Sigmoid colon (tissue), 7 donors: ENCODE measurements around the gene STX1B. TPM values are rescaled to one million over a fixed set of nuclear protein-coding genes. Genes with fewer than 3 reads are reported as not detected.

Experiments used
- DNase-seq: peaks from one replicate; pipeline ENCODE4 v3.0.0-alpha.2; 2019
- H3K27ac ChIP-seq, 4 donors: fragments of 200-600 bp; sonication (generic); one replicate each; pipeline ENCODE4 v1.5.1; 2016 to 2019; ENCODE audit warnings: mild to moderate bottlenecking in 1 of 4
- H3K27me3 ChIP-seq, 3 donors: fragments of 200-600 bp; sonication (generic); one replicate each; pipeline ENCODE4 v1.5.1; 2019; ENCODE audit warnings: mild to moderate bottlenecking in 1 of 3
- H3K36me3 ChIP-seq, 4 donors: fragments of 200-600 bp; sonication (generic); one replicate each; pipeline ENCODE4 v1.5.1; 2016 to 2019
- H3K4me1 ChIP-seq, 4 donors: fragments of 200-600 bp; sonication (generic); one replicate each; pipeline ENCODE4 v1.5.1; 2017 to 2019
- H3K4me3 ChIP-seq, 4 donors: fragments of 200-600 bp; sonication (generic); one replicate each; pipeline ENCODE4 v1.5.1; 2017 to 2019; ENCODE audit warnings: mild to moderate bottlenecking in 2 of 4, moderate library complexity in 1 of 4
- H3K9me3 ChIP-seq, 4 donors: fragments of 200-600 bp in 3 of 4; sonication (generic) in 3 of 4; one replicate each; pipeline versions ENCODE4 v1.5.1 to v1.6.1; 2013 to 2019
- EP300 ChIP-seq, 4 donors: sonication (generic); formaldehyde crosslinking; IDR thresholded peaks; one replicate each; pipeline ENCODE4 v1.6.1; 2017; ENCODE audit warnings: antibody characterized with exemption in 4 of 4
- POLR2A ChIP-seq, 2 donors: fragments of 450-650 bp; IDR thresholded peaks; one replicate each; pipeline ENCODE4 v1.6.1; 2016; ENCODE audit warnings: antibody characterized with exemption in 2 of 2, mild to moderate bottlenecking in 2 of 2, moderate library complexity in 2 of 2
- POLR2AphosphoS5 ChIP-seq, 4 donors: sonication (generic); formaldehyde crosslinking; IDR thresholded peaks; one replicate each; pipeline ENCODE4 v1.6.1; 2017; ENCODE audit warnings: antibody characterized with exemption in 4 of 4
- WGBS, 2 donors: extraction: QIAGEN DNeasy Blood & Tissue Kit; methylation state at CpG; one replicate each; pipeline ENCODE4 v1.1.7; 2013; 5-methylcytosine and 5-hydroxymethylcytosine counted together
- intact Hi-C: fragments of 100-400 bp; cut with DNase I; formaldehyde crosslinking; loops from one replicate; pipeline ENCODE4 v1.15.1; 2023
- polyA plus RNA-seq, 3 donors: library from polyadenylated mRNA; stranded (reverse); fragments of 200-250 nt; gene quantifications; one replicate each; pipeline ENCODE4 v1.2.3, GENCODE V29; 2013
- total RNA-seq, 4 donors: library from RNA; depleted of rRNA; stranded (reverse); fragments of >200 nt; gene quantifications; one replicate each; pipeline ENCODE4 v1.1.0, GENCODE V29; 2016
- TF ChIP-seq, protein P1 (sequence below), 4 experiments: fragments of 450-650 bp in 3 of 4; fragments of 200-600 bp in 1 of 4; IDR thresholded peaks; one replicate each; pipeline ENCODE4 v1.5.1; 2016 to 2019; ENCODE audit warnings: antibody characterized with exemption in 4 of 4, mild to moderate bottlenecking in 3 of 4, moderate library complexity in 2 of 4
- donor health status: healthy with polysubstance abuse.
- donor health status: Bipolar disorder and iron deficiency.
- donor health status: healthy.

Gene STX1B
- 1 to 10 TPM in 2 of 4 donors, under 1 TPM in 2; 0.71 to 4.4 (median 2.3) TPM for total RNA-seq
- polyA plus RNA-seq = 1 to 10 TPM in 1 of 3 donors, under 1 TPM in 1, not detected in 1; 0.60 to 1.2 TPM

DNA sequence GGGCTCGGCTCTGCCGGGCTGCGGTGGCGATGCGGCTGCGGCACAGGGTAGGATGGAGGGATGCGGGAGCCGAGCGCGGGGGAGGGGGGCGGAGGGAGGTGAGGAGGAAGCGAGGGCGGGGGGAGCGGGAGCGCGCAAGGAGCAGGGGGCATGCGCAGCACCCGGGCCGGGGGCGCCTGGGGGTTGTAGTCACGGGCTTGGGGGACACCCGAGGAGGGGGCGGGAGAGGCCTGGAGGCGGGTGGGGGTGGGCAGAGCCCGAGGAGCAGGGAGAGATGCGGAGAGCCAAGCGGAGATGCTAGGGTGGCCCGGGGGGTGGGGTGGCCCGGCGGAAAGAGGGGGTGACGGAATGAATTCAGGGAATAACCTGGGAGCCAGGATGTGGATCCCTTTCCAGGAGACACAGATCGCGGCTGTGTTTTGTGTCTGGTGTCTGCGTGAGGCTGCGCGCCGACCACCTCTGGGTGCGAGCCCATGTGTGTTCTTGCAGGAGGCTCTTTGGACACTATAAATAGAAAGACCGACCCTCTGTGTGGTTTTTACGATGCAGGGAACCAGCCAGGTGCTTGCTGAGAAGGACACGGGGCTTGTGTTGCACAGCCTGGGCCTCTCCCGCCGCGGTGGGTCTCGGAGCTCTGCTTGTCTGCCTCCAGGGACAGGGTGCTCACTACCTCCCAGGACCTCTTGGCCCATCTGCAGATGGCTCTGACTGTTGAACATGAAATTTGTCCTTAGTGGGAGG lies at the start of gene STX1B:
Gene STX1B (minus strand): TSS at position 54 of the 741 bp plus-strand sequence. CDS start 242 bp downstream, outside the sequence.
- H3K9me3 ChIP-seq = no peaks in the 10 kb centered on the region
- peak within 1 kb of the TSS in 3 of 4 donors; percentile 18 to 32 (median 27) for H3K4me3 ChIP-seq
- intact Hi-C loops = no loop called here
- H3K27ac ChIP-seq = no peak within 1 kb of the TSS
- peaks cover 0 to 5% (median 2%) of the 10 kb centered on the region in 4 donors for H3K4me1 ChIP-seq
- no peak for DNase-seq
- TF ChIP-seq, protein P1, sequence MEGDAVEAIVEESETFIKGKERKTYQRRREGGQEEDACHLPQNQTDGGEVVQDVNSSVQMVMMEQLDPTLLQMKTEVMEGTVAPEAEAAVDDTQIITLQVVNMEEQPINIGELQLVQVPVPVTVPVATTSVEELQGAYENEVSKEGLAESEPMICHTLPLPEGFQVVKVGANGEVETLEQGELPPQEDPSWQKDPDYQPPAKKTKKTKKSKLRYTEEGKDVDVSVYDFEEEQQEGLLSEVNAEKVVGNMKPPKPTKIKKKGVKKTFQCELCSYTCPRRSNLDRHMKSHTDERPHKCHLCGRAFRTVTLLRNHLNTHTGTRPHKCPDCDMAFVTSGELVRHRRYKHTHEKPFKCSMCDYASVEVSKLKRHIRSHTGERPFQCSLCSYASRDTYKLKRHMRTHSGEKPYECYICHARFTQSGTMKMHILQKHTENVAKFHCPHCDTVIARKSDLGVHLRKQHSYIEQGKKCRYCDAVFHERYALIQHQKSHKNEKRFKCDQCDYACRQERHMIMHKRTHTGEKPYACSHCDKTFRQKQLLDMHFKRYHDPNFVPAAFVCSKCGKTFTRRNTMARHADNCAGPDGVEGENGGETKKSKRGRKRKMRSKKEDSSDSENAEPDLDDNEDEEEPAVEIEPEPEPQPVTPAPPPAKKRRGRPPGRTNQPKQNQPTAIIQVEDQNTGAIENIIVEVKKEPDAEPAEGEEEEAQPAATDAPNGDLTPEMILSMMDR (IDR thresholded peaks at IDR 0.05) = no peak
- no peak for TF ChIP-seq EP300 (IDR thresholded peaks at IDR 0.05)
- no peak for TF ChIP-seq POLR2A (IDR thresholded peaks at IDR 0.05)
- no peak for TF ChIP-seq POLR2AphosphoS5 (IDR thresholded peaks at IDR 0.05)
- 8 to 13% methylated on average over 44 to 45 of the region's 45 CpGs for WGBS, 2 donors
- H3K27me3 ChIP-seq = peaks cover 12 to 75% (median 37%) of the 10 kb centered on the region in 3 donors
- H3K36me3 ChIP-seq = no peaks in the 10 kb centered on the region

DNA sequence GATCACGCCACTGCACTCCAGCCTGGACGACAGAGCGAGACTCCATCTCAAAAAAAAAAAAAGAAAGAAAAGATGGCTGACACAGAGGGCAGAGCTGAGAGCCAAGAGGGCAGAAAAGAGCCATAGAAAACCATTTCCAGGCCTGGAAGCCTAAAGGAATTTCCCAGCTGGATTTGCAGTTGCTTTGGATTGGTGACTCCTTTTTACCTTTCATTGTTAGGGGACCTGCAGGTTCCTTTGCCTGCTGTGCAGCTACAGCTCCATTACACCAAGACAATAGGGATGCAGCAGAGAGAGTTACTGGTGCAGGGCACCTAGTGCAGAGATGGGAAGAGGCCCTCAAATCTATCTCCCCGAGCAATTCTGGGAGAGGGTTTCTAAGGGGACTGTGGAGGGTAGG lies 45.2 kb upstream of the STX1B start:
- intact Hi-C loops = no loop called here
- H3K27ac ChIP-seq = no peak overlapping the region
- no peaks in the 10 kb centered on the region for H3K4me1 ChIP-seq
- no peaks in the 10 kb centered on the region for H3K36me3 ChIP-seq
- 85 to 91% methylated on average over 4 of the region's 4 CpGs for WGBS, 2 donors
- no peak overlapping the region for H3K4me3 ChIP-seq
- no peaks in the 10 kb centered on the region for H3K9me3 ChIP-seq
- no peaks in the 10 kb centered on the region for H3K27me3 ChIP-seq
- no peak for DNase-seq
- no peak for TF ChIP-seq POLR2A (IDR thresholded peaks at IDR 0.05)
- no peak for TF ChIP-seq POLR2AphosphoS5 (IDR thresholded peaks at IDR 0.05)
- no peak for TF ChIP-seq EP300 (IDR thresholded peaks at IDR 0.05)
- TF ChIP-seq, protein P1 (IDR thresholded peaks at IDR 0.05) = no peak

DNA sequence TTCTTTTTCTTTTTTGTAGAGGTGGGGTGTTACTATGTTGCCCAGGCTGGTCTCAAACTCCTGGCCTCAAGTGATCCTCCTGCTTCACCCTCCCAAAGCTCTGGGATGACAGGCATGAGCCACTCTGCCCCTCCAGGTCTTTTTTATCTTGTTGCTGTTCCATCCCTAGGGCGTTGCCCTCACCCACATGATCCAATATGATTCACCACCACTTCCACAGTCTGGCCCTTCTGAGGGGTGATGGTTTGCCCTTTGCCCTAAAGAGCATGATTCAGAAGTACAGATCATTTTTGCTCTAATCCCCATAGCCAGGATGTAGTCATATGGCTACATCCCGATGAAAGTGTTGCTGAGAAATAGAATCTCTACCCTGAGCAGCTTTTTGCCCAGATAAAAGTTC lies 41.7 kb upstream of the STX1B start:
- no peak overlapping the region for H3K4me3 ChIP-seq
- TF ChIP-seq, protein P1 (IDR thresholded peaks at IDR 0.05) = no peak
- TF ChIP-seq POLR2AphosphoS5 (IDR thresholded peaks at IDR 0.05) (no peak), EP300 (IDR thresholded peaks at IDR 0.05) (no peak), POLR2A (IDR thresholded peaks at IDR 0.05) (no peak)
- H3K27ac ChIP-seq = no peak overlapping the region
- 31 to 56% methylated on average over 2 of the region's 2 CpGs for WGBS, 2 donors
- no peaks in the 10 kb centered on the region for H3K9me3 ChIP-seq
- no peak for DNase-seq
- intact Hi-C loops = no loop called here
- no peaks in the 10 kb centered on the region for H3K36me3 ChIP-seq
- no peaks in the 10 kb centered on the region for H3K4me1 ChIP-seq
- no peaks in the 10 kb centered on the region for H3K27me3 ChIP-seq

DNA sequence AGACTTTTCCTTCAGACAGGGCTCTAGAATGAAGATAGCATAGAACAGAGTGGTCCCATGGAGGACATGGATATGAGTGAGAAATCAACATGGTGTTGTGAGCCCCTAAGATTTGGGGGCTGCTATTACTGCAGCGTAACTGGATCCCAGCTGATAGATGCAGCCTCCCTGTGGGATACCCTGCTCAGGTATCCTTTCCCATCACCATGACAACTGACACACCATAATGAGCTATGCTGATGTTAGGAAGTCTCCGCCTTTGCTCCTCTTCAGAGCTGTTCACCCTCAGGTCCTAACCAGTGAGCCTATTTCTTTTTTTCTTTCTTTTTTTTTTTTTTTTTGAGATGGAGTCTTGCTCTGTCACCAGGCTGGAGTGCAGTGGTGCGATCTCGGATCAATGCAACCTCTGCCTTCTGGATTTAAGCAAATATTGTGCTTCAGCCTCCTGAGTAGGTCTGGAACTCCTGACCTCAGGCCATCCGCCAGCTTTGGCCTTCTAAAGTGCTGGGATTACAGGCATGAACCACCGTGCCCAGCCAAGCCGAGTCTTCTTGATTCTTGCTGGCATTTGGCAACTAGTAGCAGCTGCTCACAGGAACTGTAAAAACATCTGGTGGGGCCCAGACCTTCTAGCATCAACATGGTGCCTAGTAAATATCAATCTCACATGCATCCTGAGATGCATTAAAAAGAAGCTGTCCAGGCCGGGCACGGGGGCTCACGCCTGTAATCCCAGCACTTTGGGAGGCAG lies 40.0 kb upstream of the STX1B start:
- intact Hi-C loops = no loop called here
- TF ChIP-seq POLR2A (IDR thresholded peaks at IDR 0.05) (no peak), POLR2AphosphoS5 (IDR thresholded peaks at IDR 0.05) (no peak), EP300 (IDR thresholded peaks at IDR 0.05) (no peak)
- TF ChIP-seq, protein P1 (IDR thresholded peaks at IDR 0.05) = no peak
- H3K27ac ChIP-seq = no peak overlapping the region
- H3K36me3 ChIP-seq = no peaks in the 10 kb centered on the region
- H3K27me3 ChIP-seq = no peaks in the 10 kb centered on the region
- no peaks in the 10 kb centered on the region for H3K9me3 ChIP-seq
- DNase-seq = no peak
- WGBS, 2 donors = 81 to 86% methylated on average over 10 of the region's 10 CpGs
- no peak overlapping the region for H3K4me3 ChIP-seq
- H3K4me1 ChIP-seq = no peaks in the 10 kb centered on the region
